HG02885 (cell line): ENCODE measurements around the gene OSBP2.

Source experiments
- ATAC-seq: cut with Tn5 transposase; IDR thresholded peaks from one replicate; pipeline ENCODE4 v1.9.1; 2021; ENCODE audit warnings: mild to moderate bottlenecking; ENCODE audit not compliant: unreplicated experiment, poor library complexity

The OSBP2 gene

GRCh38 chr22:30829901-30830550 is 135.4 kb downstream of the OSBP2 start:
- no peak for ATAC-seq

GRCh38 chr22:30830907-30831306 is 136.2 kb downstream of the OSBP2 start:
- no peak for ATAC-seq

- no peak for ATAC-seq
Measured at GRCh38 chr22:30832407-30832987, 137.8 kb downstream of the OSBP2 start.

GRCh38 chr22:30833322-30833721 is 138.6 kb downstream of the OSBP2 start:
- ATAC-seq: no peak

- no peak for ATAC-seq
Measured at GRCh38 chr22:30837531-30837930, 142.9 kb downstream of the OSBP2 start.

- ATAC-seq: no peak
Measured at GRCh38 chr22:30838111-30838510, 143.4 kb downstream of the OSBP2 start.

GRCh38 chr22:30841273-30841672 is 146.6 kb downstream of the OSBP2 start:
- ATAC-seq: no peak

GRCh38 chr22:30843245-30843644 is 148.6 kb downstream of the OSBP2 start:
- no peak for ATAC-seq

GRCh38 chr22:30847583-30847982 is 152.9 kb downstream of the OSBP2 start:
- no peak for ATAC-seq

GRCh38 chr22:30855266-30855665 is 160.6 kb downstream of the OSBP2 start:
- ATAC-seq: no peak

GRCh38 chr22:30855677-30856518 is 161.2 kb downstream of the OSBP2 start:
- no peak for ATAC-seq

GRCh38 chr22:30856741-30857502 is 162.2 kb downstream of the OSBP2 start:
- no peak for ATAC-seq

- no peak for ATAC-seq
Measured at GRCh38 chr22:30857791-30858190, 163.1 kb downstream of the OSBP2 start.

GRCh38 chr22:30858976-30859713 is 164.5 kb downstream of the OSBP2 start:
- no peak for ATAC-seq

GRCh38 chr22:30859714-30860095 is 165.0 kb downstream of the OSBP2 start:
- no peak for ATAC-seq

GRCh38 chr22:30860176-30861105 is 165.8 kb downstream of the OSBP2 start:
- no peak for ATAC-seq

- ATAC-seq: no peak
Measured at GRCh38 chr22:30861131-30861530, 166.5 kb downstream of the OSBP2 start.

- ATAC-seq: no peak
Measured at GRCh38 chr22:30861688-30862552, 167.2 kb downstream of the OSBP2 start.
